K562 (cell line): ENCODE results near the gene NOP16. TPM values are rescaled to one million over a fixed set of nuclear protein-coding genes. Genes with fewer than 3 reads are reported as not detected.

Experiments
- BACH1 ChIP-seq: fragments of 200-800 bp; sonication (Bioruptor generic); IDR thresholded peaks from 2 replicates; pipeline ENCODE4 v1.6.1; 2016; ENCODE audit warnings: missing genetic modification characterization, missing compliant biosample characterization
- CCAR2 ChIP-seq: fragments of 200-400 bp; formaldehyde crosslinking; IDR thresholded peaks from 2 replicates; pipeline ENCODE4 v1.6.1; 2017; ENCODE audit warnings: mild to moderate bottlenecking, low read depth, low read length
- FOXJ2 ChIP-seq: fragments of 200-800 bp; sonication (Bioruptor generic); IDR thresholded peaks from 2 replicates; pipeline ENCODE4 v1.6.1; 2016; ENCODE audit warnings: missing genetic modification characterization, missing compliant biosample characterization
- MED1 ChIP-seq: sonication (generic); formaldehyde crosslinking; IDR thresholded peaks from 2 replicates; pipeline ENCODE4 v1.8.1; 2023; ENCODE audit warnings: missing genetic modification reagents, borderline replicate concordance
- MEF2A ChIP-seq: IDR thresholded peaks from 2 replicates; pipeline ENCODE4 v1.6.1; 2011; ENCODE audit warnings: low read depth, mild to moderate bottlenecking, low read length, moderate library complexity; ENCODE audit not compliant: control insufficient read depth
- PPARD ChIP-seq: fragments of 250-450 bp; sonication (Bioruptor Pico); IDR thresholded peaks from 2 replicates; pipeline ENCODE4 v1.8.0; 2022; ENCODE audit warnings: inconsistent platforms, mild to moderate bottlenecking, moderate library complexity
- PURB ChIP-seq: sonication (generic); formaldehyde crosslinking; IDR thresholded peaks from 2 replicates; pipeline ENCODE4 v1.9.0; 2021; ENCODE audit warnings: low read depth, mild to moderate bottlenecking, missing genetic modification reagents
- RBBP5 ChIP-seq: fragments of 200-600 bp; sonication (generic); IDR thresholded peaks from 2 replicates; pipeline ENCODE4 v1.6.1; 2012; ENCODE audit warnings: borderline replicate concordance, mild to moderate bottlenecking, low read length, control low read depth, inconsistent platforms; ENCODE audit not compliant: insufficient read depth, poor library complexity, severe bottlenecking
- SRF ChIP-seq, 2 experiments: fragments of 250-450, 450-650 bp in 1 of 2; sonication (Bioruptor Pico) in 1 of 2; sonication (generic) in 1 of 2; formaldehyde crosslinking; IDR thresholded peaks; 2 replicates each; pipeline versions ENCODE4 v1.5.0 to v1.5.1; 2020 to 2022; ENCODE audit warnings: mild to moderate bottlenecking in 1 of 2, missing genetic modification reagents in 1 of 2
- ZBTB17 ChIP-seq: fragments of 450-650 bp; formaldehyde crosslinking; IDR thresholded peaks from 2 replicates; pipeline ENCODE4 v1.4.0; 2020; ENCODE audit warnings: mild to moderate bottlenecking
- ZNF197 ChIP-seq: fragments of 200-800 bp; sonication (Bioruptor generic); IDR thresholded peaks from 2 replicates; pipeline ENCODE4 v1.6.1; 2016; ENCODE audit warnings: low read depth, missing genetic modification characterization, missing compliant biosample characterization
- ZNF24 ChIP-seq: fragments of 450-650 bp; IDR thresholded peaks from 2 replicates; pipeline ENCODE4 v1.6.1; 2016
- ZNF41 ChIP-seq: fragments of 250-450 bp; sonication (Bioruptor Pico); conservative IDR thresholded peaks from 2 replicates; pipeline ENCODE4 v1.4.0; 2020; ENCODE audit warnings: mild to moderate bottlenecking
- ZNF583 ChIP-seq: fragments of 250-450 bp; sonication (Bioruptor Pico); IDR thresholded peaks from 2 replicates; pipeline ENCODE4 v1.4.0; 2020
- ZNF830 ChIP-seq: fragments of 250-450 bp; sonication (Bioruptor Pico); IDR thresholded peaks from 2 replicates; pipeline ENCODE4 v1.5.0; 2021; ENCODE audit warnings: mild to moderate bottlenecking
- ZZZ3 ChIP-seq: fragments of 450-650 bp; IDR thresholded peaks from 2 replicates; pipeline ENCODE4 v1.6.1; 2016; ENCODE audit warnings: antibody characterized with exemption, mild to moderate bottlenecking, moderate library complexity
- polyA plus RNA-seq, 8 experiments: library from polyadenylated mRNA; depleted of rRNA in 4 of 8; stranded (reverse) in 5 of 8; unstranded in 3 of 8; fragments of >200 nt; fragmentation: Nextera tagmentation in 2 of 8; fragmentation: Illumina TruSeq in 1 of 8; extraction: Ambion mirVana in 2 of 8; extraction: Trizol in 1 of 8; gene quantifications; 2 replicates each; pipeline versions ENCODE4 v1.2.1 to v1.2.3, GENCODE V29; 2011 to 2014; ENCODE audit warnings: inconsistent platforms in 1 of 8, missing spikeins in 1 of 8
- total RNA-seq, 7 experiments: library from RNA; depleted of rRNA in 6 of 7; stranded (reverse); fragments of >200 nt in 6 of 7; fragmentation: Illumina TruSeq in 2 of 7; extraction: Trizol in 2 of 7; gene quantifications; 2 replicates each; pipeline versions ENCODE4 v1.2.1 to v1.2.3, GENCODE V29; 2011 to 2021; ENCODE audit warnings: low replicate concordance in 1 of 7
- TF ChIP-seq, protein P1 (sequence below): IDR thresholded peaks from 2 replicates; pipeline ENCODE4 v1.6.1; 2011; ENCODE audit not compliant: insufficient read length; ENCODE audit errors: extremely low read depth
- TF ChIP-seq, protein P2 (sequence below): fragments of 450-650 bp; formaldehyde crosslinking; IDR thresholded peaks from 2 replicates; pipeline ENCODE4 v1.4.0; 2020; ENCODE audit warnings: mild to moderate bottlenecking, mixed read lengths
- TF ChIP-seq, protein P3 (sequence below): fragments of 450-650 bp; IDR thresholded peaks from 2 replicates; pipeline ENCODE4 v1.6.1; 2018; ENCODE audit warnings: mild to moderate bottlenecking, low read depth; ENCODE audit not compliant: partially characterized antibody
- TF ChIP-seq, protein P4 (sequence below): fragments of 450-650 bp; IDR thresholded peaks from 2 replicates; pipeline ENCODE4 v1.6.1; 2014; ENCODE audit warnings: low read depth, mild to moderate bottlenecking, moderate library complexity, borderline replicate concordance
- TF ChIP-seq, protein P5 (sequence below): fragments of 250-450 bp; sonication (Bioruptor Pico); IDR thresholded peaks from 2 replicates; pipeline ENCODE4 v1.4.0; 2020; ENCODE audit warnings: borderline replicate concordance

NOP16 gene
- total and polyA plus RNA-seq, 9 of the 15 experiments (the other 6 are each of a cell fraction or from before 2014, with no cell fraction given): 92.5 to 342 (median 148) TPM

DNA sequence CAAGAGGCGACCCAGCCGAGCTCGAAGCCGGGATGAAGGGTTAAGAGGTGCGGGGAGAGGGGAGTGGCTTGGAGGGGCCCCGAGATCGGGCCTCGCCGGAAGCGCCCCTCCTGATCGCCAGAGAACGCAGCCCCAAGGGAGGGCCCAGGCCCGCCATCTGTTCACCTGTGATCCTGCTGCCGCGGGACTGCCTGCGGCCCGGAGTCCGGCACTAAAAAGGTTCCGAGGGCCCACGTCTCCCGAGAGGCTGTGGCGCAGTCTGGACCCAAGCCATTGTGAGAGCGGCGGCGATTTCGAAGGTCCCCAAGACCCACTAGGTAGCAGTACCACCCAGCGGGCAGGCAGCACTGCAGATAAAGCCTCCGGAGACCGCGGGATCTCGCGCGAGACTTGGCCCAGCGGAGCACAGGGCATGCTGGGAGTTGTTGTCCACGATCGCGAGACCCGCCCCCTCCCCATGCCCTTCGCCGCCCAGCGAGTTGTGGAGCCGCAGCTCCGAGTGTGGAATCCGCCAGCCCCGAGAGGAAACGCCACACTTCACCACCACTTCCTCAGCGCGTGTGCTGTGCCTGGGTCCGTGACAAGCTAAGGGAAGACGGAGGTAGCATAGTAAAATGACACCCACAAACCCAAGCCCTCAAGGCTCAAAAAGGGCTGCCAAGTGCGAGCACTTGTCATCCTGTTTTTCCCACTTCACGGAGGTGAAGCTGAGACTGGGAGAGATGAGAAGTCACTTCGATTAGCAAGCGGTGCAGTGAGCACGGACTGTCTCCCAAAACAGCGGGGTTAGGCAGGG lies 26.8 kb downstream of the NOP16 start, which contains the start of gene KIAA1191 (continued):
- TF ChIP-seq, protein P1, sequence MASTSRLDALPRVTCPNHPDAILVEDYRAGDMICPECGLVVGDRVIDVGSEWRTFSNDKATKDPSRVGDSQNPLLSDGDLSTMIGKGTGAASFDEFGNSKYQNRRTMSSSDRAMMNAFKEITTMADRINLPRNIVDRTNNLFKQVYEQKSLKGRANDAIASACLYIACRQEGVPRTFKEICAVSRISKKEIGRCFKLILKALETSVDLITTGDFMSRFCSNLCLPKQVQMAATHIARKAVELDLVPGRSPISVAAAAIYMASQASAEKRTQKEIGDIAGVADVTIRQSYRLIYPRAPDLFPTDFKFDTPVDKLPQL: peak; percentile 45
- TF ChIP-seq, protein P2, sequence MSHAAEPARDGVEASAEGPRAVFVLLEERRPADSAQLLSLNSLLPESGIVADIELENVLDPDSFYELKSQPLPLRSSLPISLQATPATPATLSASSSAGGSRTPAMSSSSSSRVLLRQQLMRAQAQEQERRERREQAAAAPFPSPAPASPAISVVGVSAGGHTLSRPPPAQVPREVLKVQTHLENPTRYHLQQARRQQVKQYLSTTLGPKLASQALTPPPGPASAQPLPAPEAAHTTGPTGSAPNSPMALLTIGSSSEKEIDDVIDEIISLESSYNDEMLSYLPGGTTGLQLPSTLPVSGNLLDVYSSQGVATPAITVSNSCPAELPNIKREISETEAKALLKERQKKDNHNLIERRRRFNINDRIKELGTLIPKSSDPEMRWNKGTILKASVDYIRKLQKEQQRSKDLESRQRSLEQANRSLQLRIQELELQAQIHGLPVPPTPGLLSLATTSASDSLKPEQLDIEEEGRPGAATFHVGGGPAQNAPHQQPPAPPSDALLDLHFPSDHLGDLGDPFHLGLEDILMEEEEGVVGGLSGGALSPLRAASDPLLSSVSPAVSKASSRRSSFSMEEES (CRISPR knock-in tag): no peak
- TF ChIP-seq CCAR2 (no peak), BACH1 (no peak), ZBTB17 (CRISPR knock-in tag) (peak; percentile 76; the same call in 1 of the 2 replicates), ZNF197 (CRISPR knock-in tag) (no peak), SRF (CRISPR knock-in tag; IDR thresholded peaks at IDR 0.05) (peak; percentile 14 to 43; a peak in 1 of 4 replicates), RBBP5 (peak; percentile 88), FOXJ2 (no peak), PPARD (CRISPR knock-in tag) (no peak), ZZZ3 (no peak), PURB (no peak), MED1 (CRISPR knock-in tag) (no peak), ZNF41 (CRISPR knock-in tag) (no peak), MEF2A (no peak), ZNF583 (no peak), ZNF830 (CRISPR knock-in tag) (no peak), ZNF24 (no peak)
- TF ChIP-seq, protein P3, sequence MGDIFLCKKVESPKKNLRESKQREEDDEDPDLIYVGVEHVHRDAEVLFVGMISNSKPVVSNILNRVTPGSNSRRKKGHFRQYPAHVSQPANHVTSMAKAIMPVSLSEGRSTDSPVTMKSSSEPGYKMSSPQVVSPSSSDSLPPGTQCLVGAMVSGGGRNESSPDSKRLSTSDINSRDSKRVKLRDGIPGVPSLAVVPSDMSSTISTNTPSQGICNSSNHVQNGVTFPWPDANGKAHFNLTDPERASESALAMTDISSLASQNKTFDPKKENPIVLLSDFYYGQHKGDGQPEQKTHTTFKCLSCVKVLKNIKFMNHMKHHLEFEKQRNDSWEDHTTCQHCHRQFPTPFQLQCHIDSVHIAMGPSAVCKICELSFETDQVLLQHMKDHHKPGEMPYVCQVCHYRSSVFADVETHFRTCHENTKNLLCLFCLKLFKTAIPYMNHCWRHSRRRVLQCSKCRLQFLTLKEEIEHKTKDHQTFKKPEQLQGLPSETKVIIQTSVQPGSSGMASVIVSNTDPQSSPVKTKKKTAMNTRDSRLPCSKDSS: no peak
- TF ChIP-seq, protein P4, sequence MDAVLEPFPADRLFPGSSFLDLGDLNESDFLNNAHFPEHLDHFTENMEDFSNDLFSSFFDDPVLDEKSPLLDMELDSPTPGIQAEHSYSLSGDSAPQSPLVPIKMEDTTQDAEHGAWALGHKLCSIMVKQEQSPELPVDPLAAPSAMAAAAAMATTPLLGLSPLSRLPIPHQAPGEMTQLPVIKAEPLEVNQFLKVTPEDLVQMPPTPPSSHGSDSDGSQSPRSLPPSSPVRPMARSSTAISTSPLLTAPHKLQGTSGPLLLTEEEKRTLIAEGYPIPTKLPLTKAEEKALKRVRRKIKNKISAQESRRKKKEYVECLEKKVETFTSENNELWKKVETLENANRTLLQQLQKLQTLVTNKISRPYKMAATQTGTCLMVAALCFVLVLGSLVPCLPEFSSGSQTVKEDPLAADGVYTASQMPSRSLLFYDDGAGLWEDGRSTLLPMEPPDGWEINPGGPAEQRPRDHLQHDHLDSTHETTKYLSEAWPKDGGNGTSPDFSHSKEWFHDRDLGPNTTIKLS: peak; percentile 93
- TF ChIP-seq, protein P5, sequence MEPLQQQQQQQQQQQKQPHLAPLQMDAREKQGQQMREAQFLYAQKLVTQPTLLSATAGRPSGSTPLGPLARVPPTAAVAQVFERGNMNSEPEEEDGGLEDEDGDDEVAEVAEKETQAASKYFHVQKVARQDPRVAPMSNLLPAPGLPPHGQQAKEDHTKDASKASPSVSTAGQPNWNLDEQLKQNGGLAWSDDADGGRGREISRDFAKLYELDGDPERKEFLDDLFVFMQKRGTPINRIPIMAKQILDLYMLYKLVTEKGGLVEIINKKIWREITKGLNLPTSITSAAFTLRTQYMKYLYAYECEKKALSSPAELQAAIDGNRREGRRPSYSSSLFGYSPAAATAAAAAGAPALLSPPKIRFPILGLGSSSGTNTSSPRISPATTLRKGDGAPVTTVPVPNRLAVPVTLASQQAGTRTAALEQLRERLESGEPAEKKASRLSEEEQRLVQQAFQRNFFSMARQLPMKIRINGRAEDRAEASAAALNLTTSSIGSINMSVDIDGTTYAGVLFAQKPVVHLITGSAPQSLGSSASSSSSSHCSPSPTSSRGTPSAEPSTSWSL (CRISPR knock-in tag): no peak
